GM23338 (cell line): Measurements from ENCODE around the gene TMPRSS3. TPM values are rescaled to one million over a fixed set of nuclear protein-coding genes. Genes with fewer than 3 reads are reported as not detected.
A peak's percentile ranks its signal among the peaks of the same experiment; 100 is the strongest.

ENCODE experiments used
- ATAC-seq: fragments of 200-7000 bp; cut with Tn5 transposase; 3 replicates; pipeline ENCODE4 v1.9.1; 2020
- DNase-seq: peaks from one replicate; pipeline ENCODE4 v3.0.0-alpha.2; 2015; ENCODE audit warnings: low spot score
- H2AFZ ChIP-seq: fragments of 200-600 bp; sonication (generic); 2 replicates; pipeline ENCODE4 v1.8.0; 2016; ENCODE audit warnings: antibody characterized with exemption, mild to moderate bottlenecking, moderate library complexity
- H3F3A ChIP-seq: fragments of 200-600 bp; sonication (generic); replicated peaks from 2 replicates; pipeline ENCODE4 v1.8.0; 2017; ENCODE audit warnings: antibody characterized with exemption, mixed run types, low read depth
- H3K27ac ChIP-seq: fragments of 200-600 bp; sonication (generic); 2 replicates; pipeline ENCODE4 v1.6.1; 2016; ENCODE audit warnings: low read depth
- H3K27me3 ChIP-seq: fragments of 200-600 bp; sonication (generic); 2 replicates; pipeline ENCODE4 v1.8.0; 2016; ENCODE audit warnings: mild to moderate bottlenecking, mixed run types, moderate library complexity; ENCODE audit not compliant: insufficient read depth
- H3K36me3 ChIP-seq: fragments of 200-600 bp; sonication (generic); 2 replicates; pipeline ENCODE4 v1.8.0; 2016; ENCODE audit warnings: mild to moderate bottlenecking; ENCODE audit not compliant: insufficient read depth
- H3K4me1 ChIP-seq: fragments of 200-600 bp; sonication (generic); 2 replicates; pipeline ENCODE4 v1.8.0; 2016; ENCODE audit warnings: mild to moderate bottlenecking, moderate library complexity; ENCODE audit not compliant: insufficient read depth
- H3K4me2 ChIP-seq: fragments of 200-600 bp; sonication (generic); 2 replicates; pipeline ENCODE4 v1.7.1; 2017; ENCODE audit warnings: mixed run types
- H3K4me3 ChIP-seq: fragments of 200-600 bp; sonication (generic); 2 replicates; pipeline ENCODE4 v1.6.1; 2016; ENCODE audit warnings: mixed run types
- H3K79me2 ChIP-seq: fragments of 200-600 bp; sonication (generic); replicated peaks from 2 replicates; pipeline ENCODE4 v1.8.0; 2017; ENCODE audit warnings: mild to moderate bottlenecking; ENCODE audit not compliant: insufficient read depth
- H3K9me2 ChIP-seq: fragments of 200-600 bp; sonication (generic); 2 replicates; pipeline ENCODE4 v1.8.0; 2017; ENCODE audit not compliant: insufficient read depth
- H4K20me1 ChIP-seq: fragments of 200-600 bp; sonication (generic); replicated peaks from 2 replicates; pipeline ENCODE4 v1.8.0; 2017; ENCODE audit warnings: mild to moderate bottlenecking; ENCODE audit not compliant: insufficient read depth
- H3K27ac Mint-ChIP-seq: 2 replicates; pipeline ENCODE4 v1.8.0; 2020; ENCODE audit warnings: inconsistent platforms, mild to moderate bottlenecking, moderate library complexity, mixed read lengths
- H3K27me3 Mint-ChIP-seq: 3 replicates; pipeline ENCODE4 v1.8.0; 2022; ENCODE audit warnings: low read depth, mild to moderate bottlenecking, moderate library complexity, mixed read lengths, inconsistent platforms; ENCODE audit not compliant: insufficient read depth, poor library complexity
- H3K36me3 Mint-ChIP-seq: 3 replicates; pipeline ENCODE4 v1.8.0; 2021; ENCODE audit warnings: low read depth, mild to moderate bottlenecking, inconsistent platforms, moderate library complexity, mixed read lengths
- H3K4me1 Mint-ChIP-seq: 3 replicates; pipeline ENCODE4 v1.8.0; 2020; ENCODE audit warnings: mild to moderate bottlenecking, inconsistent platforms, mixed read lengths
- H3K4me3 Mint-ChIP-seq: 3 replicates; pipeline ENCODE4 v1.8.0; 2021; ENCODE audit warnings: moderate library complexity, mild to moderate bottlenecking, inconsistent platforms, mixed read lengths
- H3K9me3 Mint-ChIP-seq: 3 replicates; pipeline ENCODE4 v1.8.0; 2020; ENCODE audit warnings: moderate library complexity, mild to moderate bottlenecking, inconsistent platforms, mixed read lengths
- CREB1 ChIP-seq: fragments of 250-450 bp; sonication (Bioruptor Pico); IDR thresholded peaks from 2 replicates; pipeline ENCODE4 v1.5.0; 2020; ENCODE audit warnings: low read depth, mild to moderate bottlenecking, moderate library complexity
- EZH2 ChIP-seq: fragments of 200-600 bp; sonication (generic); IDR thresholded peaks from one replicate; pipeline ENCODE4 v1.8.0; 2017; ENCODE audit warnings: antibody characterized with exemption, mild to moderate bottlenecking, low read depth; ENCODE audit not compliant: unreplicated experiment
- EZH2phosphoT487 ChIP-seq: fragments of 200-600 bp; sonication (generic); IDR thresholded peaks from one replicate; pipeline ENCODE4 v1.8.1; 2018; ENCODE audit warnings: antibody characterized with exemption; ENCODE audit not compliant: unreplicated experiment
- JUNB ChIP-seq: IDR thresholded peaks from one replicate; pipeline ENCODE4 v1.6.1; 2016; ENCODE audit warnings: antibody characterized with exemption; ENCODE audit not compliant: unreplicated experiment
- NANOG ChIP-seq: IDR thresholded peaks from 2 replicates; pipeline ENCODE4 v1.6.1; 2016; ENCODE audit warnings: antibody characterized with exemption, borderline replicate concordance
- POLR2AphosphoS5 ChIP-seq: IDR thresholded peaks from 2 replicates; pipeline ENCODE4 v1.6.1; 2016; ENCODE audit warnings: antibody characterized with exemption, low read depth
- STAT1 ChIP-seq: IDR thresholded peaks from one replicate; pipeline ENCODE4 v1.6.1; 2016; ENCODE audit warnings: antibody characterized with exemption; ENCODE audit not compliant: unreplicated experiment
- ZNF114 ChIP-seq: fragments of 250-450 bp; sonication (Bioruptor Pico); IDR thresholded peaks from 2 replicates; pipeline ENCODE4 v1.5.0; 2020; ENCODE audit warnings: mild to moderate bottlenecking, moderate library complexity
- ZNF331 ChIP-seq: fragments of 250-450 bp; sonication (Bioruptor Pico); IDR thresholded peaks from 2 replicates; pipeline ENCODE4 v1.5.0; 2020; ENCODE audit warnings: low read depth, mild to moderate bottlenecking, moderate library complexity
- polyA plus RNA-seq: library from polyadenylated mRNA; unstranded; fragments of >200 nt; fragmentation: Nextera tagmentation; extraction: Ambion mirVana; gene quantifications from 2 replicates; pipeline ENCODE4 v1.2.1, GENCODE V29; 2016
- total RNA-seq: library from RNA; depleted of rRNA; stranded (reverse); fragments of >200 nt; shearing (Covaris generic); gene quantifications from 2 replicates; pipeline ENCODE4 v1.2.3, GENCODE V29; 2014
- TF ChIP-seq, protein P1 (sequence below), 2 experiments: fragments of 200-600 bp in 1 of 2; sonication (generic) in 1 of 2; conservative IDR thresholded peaks; 2 replicates each; pipeline versions ENCODE4 v1.5.1 to v1.6.1; 2016 to 2017; ENCODE audit warnings: antibody characterized with exemption in 2 of 2, low read depth in 2 of 2, mild to moderate bottlenecking in 2 of 2, moderate library complexity in 1 of 2
- TF ChIP-seq, protein P2 (sequence below): IDR thresholded peaks from 2 replicates; pipeline ENCODE4 v1.6.1; 2016; ENCODE audit warnings: antibody characterized with exemption

The TMPRSS3 gene
- total and polyA plus RNA-seq, 2 experiments from 2014 or later, result 0.17 TPM; not detected in 1

GRCh38 chr21:42414553-42414927 is 18.7 kb upstream of the TMPRSS3 start:
- no peak overlapping the region for H3K4me2 ChIP-seq
- H3K9me3 Mint-ChIP-seq, result no peaks in the 10 kb centered on the region
- no peak overlapping the region for H3K27ac ChIP-seq
- no peak overlapping the region for H3K4me3 Mint-ChIP-seq
- H3K36me3 Mint-ChIP-seq, result no peaks in the 10 kb centered on the region
- H3K9me2 ChIP-seq, result no peaks in the 10 kb centered on the region
- no peaks in the 10 kb centered on the region for H3K36me3 ChIP-seq
- DNase-seq (no peak), ATAC-seq (no peak)
- TF ChIP-seq, protein P1, sequence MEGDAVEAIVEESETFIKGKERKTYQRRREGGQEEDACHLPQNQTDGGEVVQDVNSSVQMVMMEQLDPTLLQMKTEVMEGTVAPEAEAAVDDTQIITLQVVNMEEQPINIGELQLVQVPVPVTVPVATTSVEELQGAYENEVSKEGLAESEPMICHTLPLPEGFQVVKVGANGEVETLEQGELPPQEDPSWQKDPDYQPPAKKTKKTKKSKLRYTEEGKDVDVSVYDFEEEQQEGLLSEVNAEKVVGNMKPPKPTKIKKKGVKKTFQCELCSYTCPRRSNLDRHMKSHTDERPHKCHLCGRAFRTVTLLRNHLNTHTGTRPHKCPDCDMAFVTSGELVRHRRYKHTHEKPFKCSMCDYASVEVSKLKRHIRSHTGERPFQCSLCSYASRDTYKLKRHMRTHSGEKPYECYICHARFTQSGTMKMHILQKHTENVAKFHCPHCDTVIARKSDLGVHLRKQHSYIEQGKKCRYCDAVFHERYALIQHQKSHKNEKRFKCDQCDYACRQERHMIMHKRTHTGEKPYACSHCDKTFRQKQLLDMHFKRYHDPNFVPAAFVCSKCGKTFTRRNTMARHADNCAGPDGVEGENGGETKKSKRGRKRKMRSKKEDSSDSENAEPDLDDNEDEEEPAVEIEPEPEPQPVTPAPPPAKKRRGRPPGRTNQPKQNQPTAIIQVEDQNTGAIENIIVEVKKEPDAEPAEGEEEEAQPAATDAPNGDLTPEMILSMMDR (conservative IDR thresholded peaks at IDR 0.05; ENCODE audit: low read depth in 2 of 2), result no peak
- TF ChIP-seq ZNF114 (CRISPR knock-in tag), result no peak
- H3K27me3 Mint-ChIP-seq, result peaks cover 7% of the 10 kb centered on the region
- no peaks in the 10 kb centered on the region for H4K20me1 ChIP-seq
- H3K4me1 ChIP-seq, result no peaks in the 10 kb centered on the region
- H3K4me3 ChIP-seq, result no peak overlapping the region
- no peaks in the 10 kb centered on the region for H3K27me3 ChIP-seq
- peak overlapping the region; percentile 41; the same call in 1 of the 2 replicates for H3K27ac Mint-ChIP-seq
- no peaks in the 10 kb centered on the region for H3K79me2 ChIP-seq
- no peak overlapping the region for H2AFZ ChIP-seq
- H3F3A ChIP-seq, result no peaks in the 10 kb centered on the region
- H3K4me1 Mint-ChIP-seq, result peaks cover 12% of the 10 kb centered on the region

DNA sequence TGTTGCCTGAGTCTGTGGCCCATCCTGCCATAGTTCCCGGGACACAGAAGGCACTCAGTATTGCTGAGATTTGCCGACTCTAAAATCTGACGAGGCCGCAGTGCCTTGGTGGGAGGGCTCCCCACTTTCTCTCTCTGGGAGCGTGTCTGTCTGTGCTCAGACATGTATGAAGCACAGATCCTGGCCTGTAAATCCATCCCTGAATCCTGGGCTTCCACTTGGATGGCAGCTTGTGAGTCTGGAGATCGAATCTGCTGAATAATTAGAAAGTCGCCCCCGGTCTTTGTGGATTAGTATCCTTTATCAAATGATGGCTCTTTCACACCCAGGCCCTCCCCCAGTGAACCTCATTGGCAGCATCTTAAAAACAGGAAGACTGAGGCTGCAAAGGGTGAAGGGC is 18.2 kb upstream of the TMPRSS3 start:
- H3K4me3 Mint-ChIP-seq, result no peak overlapping the region
- no peaks in the 10 kb centered on the region for H3K9me2 ChIP-seq
- no peak overlapping the region for H3K4me3 ChIP-seq
- H3K4me1 Mint-ChIP-seq, result peaks cover 12% of the 10 kb centered on the region
- DNase-seq (no peak), ATAC-seq (no peak)
- H3F3A ChIP-seq, result no peaks in the 10 kb centered on the region
- H3K27ac ChIP-seq, result no peak overlapping the region
- no peaks in the 10 kb centered on the region for H4K20me1 ChIP-seq
- no peaks in the 10 kb centered on the region for H3K79me2 ChIP-seq
- H3K36me3 Mint-ChIP-seq, result no peaks in the 10 kb centered on the region
- H3K36me3 ChIP-seq, result no peaks in the 10 kb centered on the region
- no peaks in the 10 kb centered on the region for H3K4me1 ChIP-seq
- H2AFZ ChIP-seq, result no peak overlapping the region
- no peaks in the 10 kb centered on the region for H3K9me3 Mint-ChIP-seq
- no peak overlapping the region for H3K4me2 ChIP-seq
- peaks cover 7% of the 10 kb centered on the region for H3K27me3 Mint-ChIP-seq
- TF ChIP-seq POLR2AphosphoS5, result no peak
- no peak for TF ChIP-seq CREB1 (CRISPR knock-in tag)
- no peak for TF ChIP-seq STAT1
- no peak for TF ChIP-seq ZNF114 (CRISPR knock-in tag)
- no peak for TF ChIP-seq EZH2
- no peak for TF ChIP-seq ZNF331 (CRISPR knock-in tag)
- H3K27me3 ChIP-seq, result no peaks in the 10 kb centered on the region
- no peak overlapping the region for H3K27ac Mint-ChIP-seq

GRCh38 chr21:42413500-42413899 is 17.6 kb upstream of the TMPRSS3 start:
- no peak overlapping the region for H3K27ac Mint-ChIP-seq

More at GRCh38 chr21:42413500-42413899, 17.6 kb upstream of the TMPRSS3 start:
- Histone ChIP-seq H3K27ac (no peak overlapping the region), H3K9me2 (no peaks in the 10 kb centered on the region), H3K4me2 (no peak overlapping the region), H3K79me2 (no peaks in the 10 kb centered on the region), H3K4me3 (no peak overlapping the region), H3K27me3 (no peaks in the 10 kb centered on the region), H3K4me1 (no peaks in the 10 kb centered on the region), H3F3A (no peaks in the 10 kb centered on the region), H2AFZ (no peak overlapping the region), H3K36me3 (no peaks in the 10 kb centered on the region), H4K20me1 (no peaks in the 10 kb centered on the region)
- peaks cover 7% of the 10 kb centered on the region for H3K27me3 Mint-ChIP-seq
- ATAC-seq (no peak), DNase-seq (no peak)
- no peaks in the 10 kb centered on the region for H3K9me3 Mint-ChIP-seq
- H3K4me3 Mint-ChIP-seq, result no peak overlapping the region
- TF ChIP-seq NANOG (no peak), JUNB (no peak), EZH2phosphoT487 (no peak), POLR2AphosphoS5 (no peak), ZNF114 (CRISPR knock-in tag) (no peak), STAT1 (no peak), CREB1 (CRISPR knock-in tag) (no peak), EZH2 (no peak), ZNF331 (CRISPR knock-in tag) (no peak)
- TF ChIP-seq, protein P1 (conservative IDR thresholded peaks at IDR 0.05; ENCODE audit: low read depth in 2 of 2), result no peak
- TF ChIP-seq, protein P2, sequence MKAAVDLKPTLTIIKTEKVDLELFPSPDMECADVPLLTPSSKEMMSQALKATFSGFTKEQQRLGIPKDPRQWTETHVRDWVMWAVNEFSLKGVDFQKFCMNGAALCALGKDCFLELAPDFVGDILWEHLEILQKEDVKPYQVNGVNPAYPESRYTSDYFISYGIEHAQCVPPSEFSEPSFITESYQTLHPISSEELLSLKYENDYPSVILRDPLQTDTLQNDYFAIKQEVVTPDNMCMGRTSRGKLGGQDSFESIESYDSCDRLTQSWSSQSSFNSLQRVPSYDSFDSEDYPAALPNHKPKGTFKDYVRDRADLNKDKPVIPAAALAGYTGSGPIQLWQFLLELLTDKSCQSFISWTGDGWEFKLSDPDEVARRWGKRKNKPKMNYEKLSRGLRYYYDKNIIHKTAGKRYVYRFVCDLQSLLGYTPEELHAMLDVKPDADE, result no peak
- peaks cover 12% of the 10 kb centered on the region for H3K4me1 Mint-ChIP-seq
- no peaks in the 10 kb centered on the region for H3K36me3 Mint-ChIP-seq
